ENCODE data around the gene SH3PXD2A.
A peak's percentile ranks its signal among the peaks of the same experiment; 100 is the strongest.

Gene SH3PXD2A

DNA sequence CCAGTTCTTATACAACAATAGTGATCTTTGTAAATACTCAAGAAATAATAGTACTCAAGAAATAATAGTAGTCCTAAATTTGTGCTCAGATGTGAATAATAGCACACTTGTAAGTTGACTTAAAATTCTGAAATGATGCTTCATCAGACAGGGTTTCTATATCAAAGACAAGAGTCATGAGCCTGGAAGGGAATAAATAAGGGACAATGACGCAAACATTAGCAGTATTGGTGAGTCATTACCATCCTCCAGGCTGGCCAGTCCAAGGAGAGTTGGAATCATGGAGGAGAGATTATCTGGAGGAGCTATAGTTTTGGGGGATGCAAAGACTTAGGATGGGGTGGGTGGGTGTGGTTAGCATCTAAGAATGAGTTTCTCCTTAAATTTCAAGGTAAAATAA, 6.1 kb upstream of the SH3PXD2A start:
- DNase-seq (ENCODE audit: low read depth): no peak
- TF ChIP-seq, protein P1, sequence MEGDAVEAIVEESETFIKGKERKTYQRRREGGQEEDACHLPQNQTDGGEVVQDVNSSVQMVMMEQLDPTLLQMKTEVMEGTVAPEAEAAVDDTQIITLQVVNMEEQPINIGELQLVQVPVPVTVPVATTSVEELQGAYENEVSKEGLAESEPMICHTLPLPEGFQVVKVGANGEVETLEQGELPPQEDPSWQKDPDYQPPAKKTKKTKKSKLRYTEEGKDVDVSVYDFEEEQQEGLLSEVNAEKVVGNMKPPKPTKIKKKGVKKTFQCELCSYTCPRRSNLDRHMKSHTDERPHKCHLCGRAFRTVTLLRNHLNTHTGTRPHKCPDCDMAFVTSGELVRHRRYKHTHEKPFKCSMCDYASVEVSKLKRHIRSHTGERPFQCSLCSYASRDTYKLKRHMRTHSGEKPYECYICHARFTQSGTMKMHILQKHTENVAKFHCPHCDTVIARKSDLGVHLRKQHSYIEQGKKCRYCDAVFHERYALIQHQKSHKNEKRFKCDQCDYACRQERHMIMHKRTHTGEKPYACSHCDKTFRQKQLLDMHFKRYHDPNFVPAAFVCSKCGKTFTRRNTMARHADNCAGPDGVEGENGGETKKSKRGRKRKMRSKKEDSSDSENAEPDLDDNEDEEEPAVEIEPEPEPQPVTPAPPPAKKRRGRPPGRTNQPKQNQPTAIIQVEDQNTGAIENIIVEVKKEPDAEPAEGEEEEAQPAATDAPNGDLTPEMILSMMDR (conservative IDR thresholded peaks at IDR 0.05; ENCODE audit: low read depth, low read length): no peak
- H3K4me3 ChIP-seq (ENCODE audit: low read length): no peak overlapping the region

DNA sequence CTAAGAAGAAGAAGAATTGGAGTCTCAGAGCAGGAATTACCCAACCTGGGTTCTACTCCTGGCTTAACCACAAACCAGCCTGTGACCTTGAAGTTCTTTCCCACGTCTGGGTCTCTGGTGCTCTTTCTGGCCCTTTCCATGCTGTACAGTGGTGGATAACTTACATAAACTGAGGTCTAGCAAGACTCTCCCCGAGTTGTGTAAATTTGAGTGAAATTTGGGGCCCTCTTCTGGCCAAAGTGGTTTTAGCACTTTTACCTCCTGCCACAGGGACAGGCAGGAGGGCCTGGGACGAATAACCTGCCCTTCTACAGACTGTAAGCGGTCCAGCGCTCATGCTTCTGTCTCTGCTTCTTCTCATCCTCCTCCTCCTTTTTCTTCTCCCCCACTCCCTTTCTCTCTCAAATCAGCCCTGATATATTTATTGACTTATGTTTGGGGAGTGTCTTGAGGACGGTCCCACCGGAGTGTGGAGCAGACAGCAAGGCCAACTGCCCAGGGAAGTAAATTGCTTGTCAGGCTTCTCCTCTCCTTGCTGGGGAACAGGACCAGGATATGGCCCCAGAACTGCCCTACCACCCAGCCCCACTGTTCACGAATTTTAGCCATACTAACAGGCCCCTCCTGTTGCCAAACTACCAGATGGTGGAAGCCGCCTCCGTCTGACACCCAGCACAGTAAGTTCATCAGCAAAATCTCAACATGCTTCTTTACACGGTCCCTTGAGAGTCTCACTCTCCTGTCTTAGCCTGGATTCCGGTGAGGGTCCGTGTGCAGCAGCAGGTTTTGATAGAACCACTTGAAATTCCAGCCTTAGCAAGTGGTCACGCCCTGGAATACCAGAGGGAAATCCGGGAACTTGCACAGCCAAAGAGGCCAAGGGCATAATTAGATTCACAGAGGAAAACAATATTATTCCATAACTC, 4.0 kb upstream of the SH3PXD2A start:
- no peak for DNase-seq (ENCODE audit: low read depth)
- no peak overlapping the region for H3K4me3 ChIP-seq (ENCODE audit: low read length)
- TF ChIP-seq, protein P1 (conservative IDR thresholded peaks at IDR 0.05; ENCODE audit: low read depth, low read length): peak; percentile 70

DNA sequence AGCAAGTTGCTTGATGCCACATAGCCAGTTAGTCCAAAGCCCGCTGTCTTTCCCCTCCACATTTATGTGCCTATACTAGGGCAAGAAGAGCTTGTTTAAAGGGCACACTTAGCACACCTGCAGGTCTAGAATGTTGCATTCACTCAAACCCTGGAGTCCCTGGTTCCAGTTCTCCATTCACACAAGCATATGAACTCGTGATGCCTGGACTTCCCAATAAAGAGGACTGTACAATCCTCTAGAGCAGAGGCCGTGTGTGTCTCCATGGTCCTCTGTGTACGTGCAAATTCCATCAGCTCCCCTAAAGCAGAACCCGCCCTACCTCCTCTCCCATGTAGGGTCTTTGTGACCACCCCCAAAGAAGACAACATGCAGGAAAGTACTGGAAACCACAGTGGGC, 3.0 kb upstream of the SH3PXD2A start:
- TF ChIP-seq, protein P1 (conservative IDR thresholded peaks at IDR 0.05; ENCODE audit: low read depth, low read length): no peak
- H3K4me3 ChIP-seq (ENCODE audit: low read length): no peak overlapping the region
- DNase-seq (ENCODE audit: low read depth): no peak

DNA sequence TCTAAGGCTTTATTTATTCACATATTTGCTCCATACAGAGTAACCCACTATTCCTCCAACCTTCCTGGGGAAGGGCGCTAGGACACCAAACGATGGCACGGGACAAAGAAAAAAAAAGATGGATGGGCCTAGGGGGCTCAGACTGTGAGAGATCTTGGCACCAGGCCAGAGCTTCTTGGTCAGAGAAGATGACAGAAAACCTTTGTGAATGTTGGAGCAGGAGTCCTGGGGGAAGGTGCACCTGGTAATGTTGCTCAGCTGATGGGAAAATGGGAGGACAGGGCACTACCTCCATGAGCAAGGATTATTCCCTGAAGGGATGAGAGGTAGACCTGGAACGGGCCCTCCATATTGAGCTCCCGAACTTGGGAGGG, 1.4 kb upstream of the SH3PXD2A start:
- TF ChIP-seq, protein P1 (conservative IDR thresholded peaks at IDR 0.05; ENCODE audit: low read depth, low read length): no peak
- DNase-seq (ENCODE audit: low read depth): no peak
- no peak overlapping the region for H3K4me3 ChIP-seq (ENCODE audit: low read length)

DNA sequence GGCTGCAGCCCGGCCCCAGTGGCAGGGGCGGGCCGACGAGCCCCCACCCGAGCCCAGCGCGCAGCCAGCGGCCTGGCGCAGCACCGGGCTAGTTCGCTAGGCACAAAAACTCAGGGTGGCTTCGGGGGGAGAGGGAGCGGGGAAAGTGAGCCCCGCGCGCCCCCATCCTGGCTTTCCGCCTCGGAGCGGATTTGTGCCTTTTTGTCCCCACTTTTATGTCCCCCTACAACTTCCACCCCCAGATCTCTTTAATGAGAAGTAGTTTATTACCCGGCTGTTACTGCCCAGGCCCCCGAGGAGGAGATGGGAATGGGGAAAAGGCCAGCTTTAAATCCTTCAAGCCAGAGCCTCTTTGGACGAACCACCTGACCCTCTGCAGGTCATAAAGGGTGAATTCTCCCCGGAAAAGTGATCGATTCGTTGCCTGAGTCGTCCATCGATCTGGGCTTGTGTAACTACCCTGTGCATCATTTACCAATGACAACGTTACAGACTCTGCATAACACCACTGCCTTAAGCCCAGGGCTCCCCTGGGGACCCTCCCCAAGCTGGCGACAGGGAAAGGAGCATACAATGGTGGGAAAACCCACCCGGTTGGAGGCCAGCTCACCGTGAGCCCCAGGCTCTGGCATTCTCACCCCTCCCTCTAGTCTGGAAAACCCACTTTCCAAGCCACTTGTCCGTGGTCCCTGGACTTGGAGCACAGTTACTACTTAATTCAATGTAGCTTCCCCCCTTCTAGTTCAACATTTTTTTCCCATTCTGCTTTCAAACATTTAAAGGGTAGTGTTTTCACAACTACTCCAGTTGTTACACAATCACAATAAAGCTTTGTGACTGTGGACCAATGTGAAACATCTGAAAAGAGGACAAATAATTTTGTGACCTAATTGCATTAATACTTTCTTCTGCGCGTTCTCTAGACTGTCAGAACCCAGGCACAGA, 748 bp upstream of the SH3PXD2A start:
- TF ChIP-seq, protein P1 (conservative IDR thresholded peaks at IDR 0.05; ENCODE audit: low read depth, low read length): no peak
- DNase-seq (ENCODE audit: low read depth): no peak
- H3K4me3 ChIP-seq (ENCODE audit: low read length): peak overlapping the region; percentile 14

DNA sequence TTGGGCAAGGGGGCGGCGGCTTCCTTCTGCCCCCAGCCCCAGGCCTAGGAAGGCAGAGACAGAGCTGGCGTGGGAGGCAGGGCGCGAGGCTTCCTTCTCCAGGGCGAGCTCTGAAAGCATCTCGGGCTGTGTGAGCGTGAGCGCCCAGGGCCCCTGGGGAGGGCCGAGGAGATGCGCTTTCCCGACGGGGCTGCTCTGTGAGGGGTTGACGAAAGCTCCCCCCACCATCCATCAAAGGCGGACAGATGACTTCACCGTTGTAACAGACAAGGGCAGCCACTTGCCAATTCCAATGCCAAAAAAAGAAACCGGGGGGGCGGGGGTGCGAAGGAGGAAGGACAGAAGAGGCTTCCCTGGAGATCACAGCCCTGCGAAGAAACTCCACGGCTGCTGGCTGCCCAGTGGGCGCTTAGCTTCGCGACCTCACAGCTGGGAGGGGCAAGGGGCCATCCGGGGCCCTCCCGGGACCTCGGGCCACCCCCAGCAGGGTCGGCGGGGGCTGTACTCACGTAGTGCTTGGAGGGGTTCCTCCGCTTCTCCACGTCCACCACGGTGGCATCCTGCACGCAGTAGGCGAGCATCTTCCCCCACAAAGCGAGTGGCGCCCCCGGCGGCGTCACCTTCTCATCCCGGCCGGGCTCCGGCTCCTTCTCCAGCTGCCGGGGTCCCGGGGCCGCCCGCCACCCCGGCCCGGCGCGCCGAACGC, 537 bp downstream of the SH3PXD2A start:
- no peak for DNase-seq (ENCODE audit: low read depth)
- H3K4me3 ChIP-seq (ENCODE audit: low read length): peak overlapping the region; percentile 38
- TF ChIP-seq, protein P1 (conservative IDR thresholded peaks at IDR 0.05; ENCODE audit: low read depth, low read length): peak; percentile 27

Data from retinal pigment epithelial cell (primary cell).